OCI-LY3 (cell line): ENCODE measurements around the gene RAD51B.

ENCODE experiments used
- H2AFZ ChIP-seq: fragments of 200-600, 300-600 bp; shearing (Covaris generic); 2 replicates; pipeline ENCODE4 v1.6.0; 2014; ENCODE audit warnings: antibody characterized with exemption, low read depth, low read length
- H3K27ac ChIP-seq: fragments of 200-600, 300-600 bp; sonication (generic); 2 replicates; pipeline ENCODE4 v1.5.1; 2014; ENCODE audit warnings: mild to moderate bottlenecking, low read length, moderate library complexity, mixed read lengths
- H3K27me3 ChIP-seq: fragments of 200-600, 300-600 bp; sonication (generic); 2 replicates; pipeline ENCODE4 v1.6.1; 2014; ENCODE audit warnings: low read depth, low read length, mixed read lengths
- H3K36me3 ChIP-seq: fragments of 200-600, 300-600 bp; sonication (generic); replicated peaks from 2 replicates; pipeline ENCODE3; 2014; ENCODE audit warnings: low read depth, low read length, mixed read lengths
- H3K4me1 ChIP-seq: fragments of 300-600, 200-600 bp; sonication (generic); 2 replicates; pipeline ENCODE4 v1.6.1; 2014; ENCODE audit warnings: low read length, mixed read lengths
- H3K4me2 ChIP-seq: fragments of 200-600, 300-600 bp; sonication (generic); 2 replicates; pipeline ENCODE4 v1.6.1; 2014; ENCODE audit warnings: low read length, mixed read lengths
- H3K4me3 ChIP-seq: fragments of 300-600, 200-600 bp; sonication (generic); 2 replicates; pipeline ENCODE4 v1.5.1; 2014; ENCODE audit warnings: antibody characterized with exemption, mild to moderate bottlenecking, low read length, moderate library complexity
- H3K79me2 ChIP-seq: fragments of 300-600, 200-600 bp; shearing (Covaris generic); 2 replicates; pipeline ENCODE4 v1.6.1; 2014; ENCODE audit warnings: mild to moderate bottlenecking, low read length, mixed read lengths
- H3K9ac ChIP-seq: fragments of 300-600, 200-600 bp; shearing (Covaris generic); 2 replicates; pipeline ENCODE4 v1.6.0; 2014; ENCODE audit warnings: mild to moderate bottlenecking, low read length, moderate library complexity
- H3K9me3 ChIP-seq: fragments of 200-600, 300-600 bp; shearing (Covaris generic); 2 replicates; pipeline ENCODE4 v1.6.1; 2014; ENCODE audit warnings: low read length, mixed read lengths; ENCODE audit not compliant: insufficient read depth
- H4K20me1 ChIP-seq: fragments of 200-600, 300-600 bp; sonication (generic); 2 replicates; pipeline ENCODE4 v1.6.1; 2016; ENCODE audit warnings: low read length, mixed read lengths; ENCODE audit not compliant: insufficient read depth
- EZH2phosphoT487 ChIP-seq: fragments of 200-600 bp; shearing (Covaris generic); IDR thresholded peaks from 2 replicates; pipeline ENCODE4 v1.6.1; 2018; ENCODE audit warnings: antibody characterized with exemption, mixed run types, low read depth
- TF ChIP-seq, protein P1 (sequence below): fragments of 200-600, 300-600 bp; sonication (generic); IDR thresholded peaks from 2 replicates; pipeline ENCODE4 v1.5.1; 2014; ENCODE audit warnings: antibody characterized with exemption, low read length, low read depth

RAD51B gene

DNA sequence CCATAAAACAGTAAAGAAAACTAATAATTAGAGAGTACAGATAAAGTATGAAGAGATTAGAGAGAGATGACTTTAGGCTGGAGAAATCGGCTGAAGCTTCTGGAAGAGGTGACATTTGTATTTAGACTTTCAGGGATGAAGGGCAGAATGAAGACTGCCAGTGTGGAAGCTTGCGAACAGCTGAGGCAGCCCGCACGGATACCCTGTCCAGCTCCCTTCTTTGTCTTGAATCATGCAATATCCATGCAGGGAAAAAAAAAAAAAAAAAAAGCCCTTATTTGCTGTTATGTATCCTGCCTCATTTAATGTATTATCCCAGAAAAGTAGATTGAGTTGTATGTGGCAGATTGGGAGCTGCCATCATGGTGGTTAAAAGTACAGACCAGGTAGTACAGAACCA lies 641.5 kb downstream of the RAD51B start:
- no peaks in the 10 kb centered on the region for H3K9me3 ChIP-seq
- no peak overlapping the region for H3K27ac ChIP-seq
- H3K27me3 ChIP-seq: no peaks in the 10 kb centered on the region
- no peaks in the 10 kb centered on the region for H3K36me3 ChIP-seq
- no peak overlapping the region for H3K4me3 ChIP-seq
- no peak overlapping the region for H3K9ac ChIP-seq
- no peaks in the 10 kb centered on the region for H3K4me1 ChIP-seq
- H4K20me1 ChIP-seq: no peaks in the 10 kb centered on the region
- no peak overlapping the region for H2AFZ ChIP-seq
- H3K4me2 ChIP-seq: no peak overlapping the region
- TF ChIP-seq EZH2phosphoT487: no peak
- TF ChIP-seq, protein P1, sequence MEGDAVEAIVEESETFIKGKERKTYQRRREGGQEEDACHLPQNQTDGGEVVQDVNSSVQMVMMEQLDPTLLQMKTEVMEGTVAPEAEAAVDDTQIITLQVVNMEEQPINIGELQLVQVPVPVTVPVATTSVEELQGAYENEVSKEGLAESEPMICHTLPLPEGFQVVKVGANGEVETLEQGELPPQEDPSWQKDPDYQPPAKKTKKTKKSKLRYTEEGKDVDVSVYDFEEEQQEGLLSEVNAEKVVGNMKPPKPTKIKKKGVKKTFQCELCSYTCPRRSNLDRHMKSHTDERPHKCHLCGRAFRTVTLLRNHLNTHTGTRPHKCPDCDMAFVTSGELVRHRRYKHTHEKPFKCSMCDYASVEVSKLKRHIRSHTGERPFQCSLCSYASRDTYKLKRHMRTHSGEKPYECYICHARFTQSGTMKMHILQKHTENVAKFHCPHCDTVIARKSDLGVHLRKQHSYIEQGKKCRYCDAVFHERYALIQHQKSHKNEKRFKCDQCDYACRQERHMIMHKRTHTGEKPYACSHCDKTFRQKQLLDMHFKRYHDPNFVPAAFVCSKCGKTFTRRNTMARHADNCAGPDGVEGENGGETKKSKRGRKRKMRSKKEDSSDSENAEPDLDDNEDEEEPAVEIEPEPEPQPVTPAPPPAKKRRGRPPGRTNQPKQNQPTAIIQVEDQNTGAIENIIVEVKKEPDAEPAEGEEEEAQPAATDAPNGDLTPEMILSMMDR: no peak
- H3K79me2 ChIP-seq: no peaks in the 10 kb centered on the region

DNA sequence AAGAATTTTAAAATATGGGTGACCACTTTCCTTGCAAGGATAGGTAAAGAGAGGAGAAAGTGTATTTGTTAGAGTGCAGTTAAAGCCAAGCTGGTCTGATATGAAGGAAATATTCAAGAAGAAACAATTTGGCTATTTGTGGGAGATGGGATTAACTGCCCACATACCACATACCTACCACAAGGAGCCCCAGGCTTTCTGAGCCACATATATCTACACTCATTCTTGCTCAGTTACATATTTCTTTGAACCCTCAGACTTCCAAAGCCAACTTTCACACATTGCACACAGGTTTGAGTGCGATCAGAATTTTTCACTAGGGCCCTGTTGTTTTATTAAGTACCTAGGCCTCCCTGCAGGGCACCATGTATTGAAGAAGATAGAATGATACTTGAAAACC lies 643.1 kb downstream of the RAD51B start:
- Histone ChIP-seq H3K27me3 (no peaks in the 10 kb centered on the region), H3K9me3 (no peaks in the 10 kb centered on the region), H3K4me2 (no peak overlapping the region), H3K4me3 (no peak overlapping the region), H3K36me3 (no peaks in the 10 kb centered on the region), H2AFZ (no peak overlapping the region), H3K9ac (no peak overlapping the region), H3K4me1 (no peaks in the 10 kb centered on the region), H3K27ac (no peak overlapping the region), H4K20me1 (no peaks in the 10 kb centered on the region), H3K79me2 (no peaks in the 10 kb centered on the region)
- TF ChIP-seq, protein P1: no peak
- TF ChIP-seq EZH2phosphoT487: no peak

DNA sequence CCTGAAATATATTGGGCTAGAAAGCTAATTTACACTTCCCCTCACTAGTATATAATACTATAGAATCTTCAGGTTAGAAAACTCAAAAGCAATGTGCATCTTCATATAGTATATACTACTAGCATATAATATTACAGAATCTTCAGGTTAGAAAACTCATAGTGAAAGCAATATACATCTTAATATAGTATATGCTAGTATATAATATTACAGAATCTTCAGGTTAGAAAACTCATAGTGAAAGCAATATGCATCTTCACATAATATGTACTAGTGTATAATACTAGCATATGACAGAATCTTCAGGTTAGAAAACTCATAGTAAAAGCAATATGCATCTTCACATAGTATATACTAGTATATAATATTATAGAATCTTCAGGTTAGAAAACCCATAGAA lies 643.7 kb downstream of the RAD51B start:
- peaks cover 1% of the 10 kb centered on the region for H3K4me1 ChIP-seq
- H3K4me2 ChIP-seq: no peak overlapping the region
- H3K79me2 ChIP-seq: no peaks in the 10 kb centered on the region
- no peak overlapping the region for H3K27ac ChIP-seq
- no peak for TF ChIP-seq EZH2phosphoT487
- no peaks in the 10 kb centered on the region for H3K9me3 ChIP-seq
- no peak overlapping the region for H3K9ac ChIP-seq
- H3K27me3 ChIP-seq: no peaks in the 10 kb centered on the region
- no peak overlapping the region for H3K4me3 ChIP-seq
- no peaks in the 10 kb centered on the region for H3K36me3 ChIP-seq
- no peaks in the 10 kb centered on the region for H4K20me1 ChIP-seq
- no peak overlapping the region for H2AFZ ChIP-seq

DNA sequence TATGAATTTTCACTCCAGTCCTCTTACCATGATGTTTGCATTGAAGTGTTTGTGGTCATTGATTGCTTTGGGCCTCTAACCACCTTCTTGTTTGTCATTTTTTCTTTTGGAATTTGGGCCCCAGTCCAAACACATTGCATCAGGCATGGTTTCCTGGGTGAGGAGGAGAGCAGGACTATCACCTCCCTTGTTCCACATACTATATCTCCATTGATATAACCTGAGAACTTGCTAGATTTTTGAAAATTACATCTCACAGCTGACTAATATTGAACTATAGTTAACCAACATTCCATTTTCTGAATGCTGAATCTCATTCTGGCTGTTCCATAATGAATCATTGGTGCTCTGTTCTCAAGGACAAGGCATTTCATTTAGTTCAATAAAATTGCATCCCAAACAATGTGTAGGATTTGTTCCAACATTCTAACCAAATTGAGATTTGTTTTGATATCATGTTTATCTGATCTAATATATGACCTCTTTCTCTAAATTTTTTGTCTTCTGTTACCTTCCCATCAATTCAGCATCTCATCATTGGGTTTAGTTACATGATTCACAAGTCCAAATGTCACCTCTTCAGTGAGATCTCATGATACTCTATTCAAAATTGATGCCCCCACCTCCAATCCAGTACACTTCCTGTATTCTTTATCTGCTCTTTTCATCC lies 644.3 kb downstream of the RAD51B start:
- H3K4me1 ChIP-seq: peaks cover 7% of the 10 kb centered on the region
- no peak overlapping the region for H3K4me2 ChIP-seq
- H2AFZ ChIP-seq: no peak overlapping the region
- TF ChIP-seq, protein P1: no peak
- no peak for TF ChIP-seq EZH2phosphoT487
- no peaks in the 10 kb centered on the region for H3K9me3 ChIP-seq
- H3K9ac ChIP-seq: no peak overlapping the region
- H3K27me3 ChIP-seq: no peaks in the 10 kb centered on the region
- H4K20me1 ChIP-seq: no peaks in the 10 kb centered on the region
- H3K36me3 ChIP-seq: no peaks in the 10 kb centered on the region
- H3K79me2 ChIP-seq: no peaks in the 10 kb centered on the region
- H3K4me3 ChIP-seq: no peak overlapping the region
- H3K27ac ChIP-seq: no peak overlapping the region
